Kidney epithelial cell (primary cell): Measurements from ENCODE around the gene OR51I1. TPM values are rescaled to one million over a fixed set of nuclear protein-coding genes. Genes with fewer than 3 reads are reported as not detected.

Source experiments
- DNase-seq: peaks from one replicate; pipeline ENCODE4 v3.0.0-alpha.2; 2010; ENCODE audit warnings: low read depth
- H3K27me3 ChIP-seq: 2 replicates; pipeline ENCODE4 v1.6.0; 2011; ENCODE audit warnings: low read length; ENCODE audit not compliant: control insufficient read depth, insufficient read depth
- H3K36me3 ChIP-seq: 2 replicates; pipeline ENCODE4 v1.5.1; 2011; ENCODE audit warnings: low read length; ENCODE audit not compliant: control insufficient read depth, insufficient read depth
- H3K4me3 ChIP-seq: 2 replicates; pipeline ENCODE4 v1.5.1; 2011; ENCODE audit warnings: low read depth, mild to moderate bottlenecking, control low read depth, low read length
- total RNA-seq: library from RNA; depleted of rRNA; stranded (reverse); fragments of >200 nt; gene quantifications from 2 replicates; pipeline ENCODE4 v1.2.3, GENCODE V29; 2015
- TF ChIP-seq, protein P1 (sequence below): IDR thresholded peaks from 2 replicates; pipeline ENCODE4 v1.5.1; 2011; ENCODE audit warnings: mild to moderate bottlenecking, moderate library complexity, low read length, control low read depth, inconsistent platforms; ENCODE audit not compliant: insufficient read depth, poor library complexity, severe bottlenecking

OR51I1 gene
- total RNA-seq, 1 donor from 2014 or later, result not detected

DNA sequence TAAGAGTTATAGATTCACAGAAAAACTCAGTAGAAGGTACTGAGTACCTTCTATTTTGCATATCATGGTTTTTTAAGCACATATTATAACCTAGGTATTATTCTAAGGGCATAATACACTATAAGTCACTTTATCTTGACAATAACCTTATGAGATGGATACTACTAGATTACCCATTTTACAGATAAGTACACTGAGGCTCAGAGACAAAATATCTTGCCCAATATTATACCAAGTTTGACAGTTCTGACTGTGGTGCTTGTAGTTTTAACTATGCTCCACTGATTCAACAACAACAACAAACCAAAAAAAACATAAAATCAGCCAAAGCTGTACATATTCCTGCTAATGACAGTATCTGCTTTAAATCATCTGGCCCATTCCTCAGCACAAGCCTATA is 47.2 kb downstream of the OR51I1 start:
- Histone ChIP-seq H3K36me3 (no peaks in the 10 kb centered on the region), H3K27me3 (no peaks in the 10 kb centered on the region), H3K4me3 (no peak overlapping the region)
- no peak for DNase-seq
- TF ChIP-seq, protein P1, sequence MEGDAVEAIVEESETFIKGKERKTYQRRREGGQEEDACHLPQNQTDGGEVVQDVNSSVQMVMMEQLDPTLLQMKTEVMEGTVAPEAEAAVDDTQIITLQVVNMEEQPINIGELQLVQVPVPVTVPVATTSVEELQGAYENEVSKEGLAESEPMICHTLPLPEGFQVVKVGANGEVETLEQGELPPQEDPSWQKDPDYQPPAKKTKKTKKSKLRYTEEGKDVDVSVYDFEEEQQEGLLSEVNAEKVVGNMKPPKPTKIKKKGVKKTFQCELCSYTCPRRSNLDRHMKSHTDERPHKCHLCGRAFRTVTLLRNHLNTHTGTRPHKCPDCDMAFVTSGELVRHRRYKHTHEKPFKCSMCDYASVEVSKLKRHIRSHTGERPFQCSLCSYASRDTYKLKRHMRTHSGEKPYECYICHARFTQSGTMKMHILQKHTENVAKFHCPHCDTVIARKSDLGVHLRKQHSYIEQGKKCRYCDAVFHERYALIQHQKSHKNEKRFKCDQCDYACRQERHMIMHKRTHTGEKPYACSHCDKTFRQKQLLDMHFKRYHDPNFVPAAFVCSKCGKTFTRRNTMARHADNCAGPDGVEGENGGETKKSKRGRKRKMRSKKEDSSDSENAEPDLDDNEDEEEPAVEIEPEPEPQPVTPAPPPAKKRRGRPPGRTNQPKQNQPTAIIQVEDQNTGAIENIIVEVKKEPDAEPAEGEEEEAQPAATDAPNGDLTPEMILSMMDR, result no peak

Other genes with a start within 250 kb of the OR51I1 start
- not detected in 2 replicates for gene OR51V1, start 240.8 kb downstream of the OR51I1 start, total RNA-seq
- gene HBB, start 214.4 kb downstream of the OR51I1 start, total RNA-seq, result not detected in 2 replicates
- gene HBD, start 207.0 kb downstream of the OR51I1 start, total RNA-seq, result not detected in 2 replicates
- gene HBG1, start 191.7 kb downstream of the OR51I1 start, total RNA-seq, result not detected in 2 replicates
- not detected in 2 replicates for gene HBG2, start 186.7 kb downstream of the OR51I1 start, total RNA-seq
- not detected in 2 replicates for gene HBE1, start 171.6 kb downstream of the OR51I1 start, total RNA-seq
- not detected in 2 replicates for gene OR51B4, start 139.6 kb downstream of the OR51I1 start, total RNA-seq
- not detected in 2 replicates for gene OR51B2, start 117.2 kb downstream of the OR51I1 start, total RNA-seq
- not detected in 2 replicates for gene OR51B5, start 98.0 kb downstream of the OR51I1 start, total RNA-seq
- gene OR51B6, start 90.0 kb downstream of the OR51I1 start, total RNA-seq, result not detected in 2 replicates
- not detected in 2 replicates for gene OR51M1, start 57.7 kb downstream of the OR51I1 start, total RNA-seq
- gene OR51Q1, start 19.4 kb downstream of the OR51I1 start, total RNA-seq, result not detected in 2 replicates
- not detected in 2 replicates for gene OR51I2, start 7.8 kb upstream of the OR51I1 start, total RNA-seq
- gene OR52D1, start 47.2 kb upstream of the OR51I1 start, total RNA-seq, result not detected in 2 replicates
- gene UBQLN3, start 68.4 kb upstream of the OR51I1 start, total RNA-seq, result not detected in 2 replicates
- 0.21 TPM in 1 of 2 replicates, not detected in the other for gene UBQLNL, start 75.2 kb upstream of the OR51I1 start, total RNA-seq
- 0.75 TPM in 1 of 2 replicates, not detected in the other for gene OR52H1, start 107.0 kb upstream of the OR51I1 start, total RNA-seq
- not detected in 2 replicates for gene OR52B6, start 139.4 kb upstream of the OR51I1 start, total RNA-seq
- 3.4 and 4.9 TPM in 2 replicates for gene TRIM6, start 155.1 kb upstream of the OR51I1 start, total RNA-seq
- gene TRIM34, start 183.5 kb upstream of the OR51I1 start, total RNA-seq, result 4.5 and 4.9 TPM in 2 replicates
- gene TRIM5, start 243.6 kb upstream of the OR51I1 start, total RNA-seq, result 25.9 and 29.0 TPM in 2 replicates
- gene TRIM22, start 248.3 kb upstream of the OR51I1 start, total RNA-seq, result 18.0 and 23.4 TPM in 2 replicates